GM13976 (cell line): ENCODE results near the gene IFNK.

Experiments
- DNase-seq: peaks from one replicate; pipeline ENCODE4 v3.0.0; 2012; ENCODE audit warnings: low spot score
- in situ Hi-C: fragments of 300-500 bp; cut with MboI; formaldehyde crosslinking; loops from one replicate; pipeline ENCODE4 v1.12.0; 2022; ENCODE audit warnings: low sequenced_read_pairs, mixed read lengths, inconsistent platforms; ENCODE audit not compliant: unreplicated experiment
- TF ChIP-seq, protein P1 (sequence below): IDR thresholded peaks from 2 replicates; pipeline ENCODE4 v1.5.1; 2012; ENCODE audit warnings: borderline replicate concordance, mild to moderate bottlenecking; ENCODE audit not compliant: insufficient read depth; ENCODE audit errors: extremely low read depth, missing control alignments, control extremely low read depth

The IFNK gene

DNA sequence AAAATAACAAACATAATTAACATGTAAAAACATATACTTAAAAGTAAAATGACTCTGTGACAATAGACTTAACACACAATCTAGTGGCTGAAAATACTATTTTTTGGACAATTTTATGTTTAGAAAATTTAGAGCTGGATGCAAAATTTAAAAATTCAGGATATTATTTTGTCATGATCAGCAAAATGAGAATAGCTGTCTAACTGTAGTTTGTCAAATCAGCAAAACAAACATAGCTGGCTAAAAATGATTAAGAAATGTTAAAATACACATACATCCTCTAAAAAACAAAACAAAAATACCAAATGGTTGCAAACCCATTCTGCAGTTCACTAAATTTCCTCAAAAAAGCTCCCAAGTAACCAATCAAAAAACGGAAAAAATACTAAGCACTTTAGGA is 30.6 kb downstream of the IFNK start:
- in situ Hi-C loops, result no loop called here
- no peak for DNase-seq
- TF ChIP-seq, protein P1, sequence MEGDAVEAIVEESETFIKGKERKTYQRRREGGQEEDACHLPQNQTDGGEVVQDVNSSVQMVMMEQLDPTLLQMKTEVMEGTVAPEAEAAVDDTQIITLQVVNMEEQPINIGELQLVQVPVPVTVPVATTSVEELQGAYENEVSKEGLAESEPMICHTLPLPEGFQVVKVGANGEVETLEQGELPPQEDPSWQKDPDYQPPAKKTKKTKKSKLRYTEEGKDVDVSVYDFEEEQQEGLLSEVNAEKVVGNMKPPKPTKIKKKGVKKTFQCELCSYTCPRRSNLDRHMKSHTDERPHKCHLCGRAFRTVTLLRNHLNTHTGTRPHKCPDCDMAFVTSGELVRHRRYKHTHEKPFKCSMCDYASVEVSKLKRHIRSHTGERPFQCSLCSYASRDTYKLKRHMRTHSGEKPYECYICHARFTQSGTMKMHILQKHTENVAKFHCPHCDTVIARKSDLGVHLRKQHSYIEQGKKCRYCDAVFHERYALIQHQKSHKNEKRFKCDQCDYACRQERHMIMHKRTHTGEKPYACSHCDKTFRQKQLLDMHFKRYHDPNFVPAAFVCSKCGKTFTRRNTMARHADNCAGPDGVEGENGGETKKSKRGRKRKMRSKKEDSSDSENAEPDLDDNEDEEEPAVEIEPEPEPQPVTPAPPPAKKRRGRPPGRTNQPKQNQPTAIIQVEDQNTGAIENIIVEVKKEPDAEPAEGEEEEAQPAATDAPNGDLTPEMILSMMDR, result no peak

GRCh38 chr9:27556470-27556869 is 32.4 kb downstream of the IFNK start:
- TF ChIP-seq, protein P1, result no peak
- in situ Hi-C loops, result no loop called here
- DNase-seq, result no peak

- TF ChIP-seq, protein P1, result no peak
- no peak for DNase-seq
- in situ Hi-C loops, result no loop called here
These were observed 34.2 kb downstream of the IFNK start for GRCh38 chr9:27558307-27558706.

DNA sequence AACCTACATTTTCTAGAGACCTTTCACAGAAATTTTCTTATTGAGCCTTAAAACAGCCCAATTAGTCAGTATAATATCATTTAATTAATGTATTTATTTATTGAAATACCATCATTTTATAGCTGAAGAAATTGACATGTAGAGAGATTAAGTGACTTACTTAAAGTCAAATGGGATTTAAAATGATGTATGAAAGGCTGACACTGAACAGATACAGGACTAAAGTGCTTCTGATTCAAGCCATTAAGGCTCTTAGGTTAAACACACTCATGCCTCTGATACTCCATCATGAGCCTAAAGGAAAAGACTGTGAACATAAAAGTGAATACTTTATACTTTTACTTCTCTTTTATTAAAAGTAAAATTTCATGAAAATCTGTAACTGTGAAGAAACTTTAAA is 36.4 kb downstream of the IFNK start:
- in situ Hi-C loops, result no loop called here
- TF ChIP-seq, protein P1, result no peak
- DNase-seq, result no peak

DNA sequence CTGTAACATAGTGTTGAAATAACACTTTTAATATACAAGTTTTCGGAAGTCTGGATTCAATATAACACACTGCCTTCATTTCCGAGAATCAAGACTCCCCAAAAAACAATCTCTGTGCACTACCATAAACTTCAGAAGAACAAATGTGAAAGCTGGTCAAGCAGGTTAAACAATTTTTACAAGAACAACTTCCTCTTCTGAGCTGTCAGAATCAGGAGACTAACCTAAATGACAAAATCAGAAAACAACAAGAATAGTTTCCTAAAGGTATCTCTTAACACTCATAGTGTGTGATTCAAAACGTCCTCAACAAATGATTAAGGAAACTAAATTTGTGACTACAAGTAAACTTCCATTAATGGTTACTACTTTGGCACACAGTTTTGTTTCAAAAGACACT is 37.6 kb downstream of the IFNK start:
- in situ Hi-C loops, result no loop called here
- no peak for DNase-seq
- TF ChIP-seq, protein P1, result no peak

- DNase-seq, result no peak
- TF ChIP-seq, protein P1, result no peak
- in situ Hi-C loops, result no loop called here
These were observed 39.8 kb downstream of the IFNK start for GRCh38 chr9:27563738-27564430.
